K562 (cell line): ENCODE data around the gene VPS35L. TPM values are rescaled to one million over a fixed set of nuclear protein-coding genes. Genes with fewer than 3 reads are reported as not detected.

Experiments
- CBX2 ChIP-seq: fragments of 200-600 bp; sonication (generic); IDR thresholded peaks from one replicate; pipeline ENCODE4 v1.6.1; 2012; ENCODE audit warnings: mild to moderate bottlenecking, low read length, inconsistent platforms; ENCODE audit not compliant: insufficient read depth, poor library complexity, severe bottlenecking
- CBX3 ChIP-seq, 2 experiments: IDR thresholded peaks; 1 replicate in 1 of 2; 2 replicates in 1 of 2; pipeline ENCODE4 v1.6.1; 2012; ENCODE audit warnings: inconsistent platforms in 2 of 2, low read length in 2 of 2, borderline replicate concordance in 1 of 2, control low read depth in 1 of 2
- FOXA1 ChIP-seq: fragments of 450-650 bp; IDR thresholded peaks from 2 replicates; pipeline ENCODE4 v1.6.1; 2016; ENCODE audit warnings: mild to moderate bottlenecking, borderline replicate concordance
- OTX1 ChIP-seq: fragments of 450-650 bp; formaldehyde crosslinking; IDR thresholded peaks from 2 replicates; pipeline ENCODE4 v1.4.0; 2022; ENCODE audit warnings: mild to moderate bottlenecking
- polyA plus RNA-seq, 8 experiments: library from polyadenylated mRNA; depleted of rRNA in 4 of 8; stranded (reverse) in 5 of 8; unstranded in 3 of 8; fragments of >200 nt; fragmentation: Nextera tagmentation in 2 of 8; fragmentation: Illumina TruSeq in 1 of 8; extraction: Ambion mirVana in 2 of 8; extraction: Trizol in 1 of 8; gene quantifications; 2 replicates each; pipeline versions ENCODE4 v1.2.1 to v1.2.3, GENCODE V29; 2011 to 2014; ENCODE audit warnings: inconsistent platforms in 1 of 8, missing spikeins in 1 of 8
- total RNA-seq, 7 experiments: library from RNA; depleted of rRNA in 6 of 7; stranded (reverse); fragments of >200 nt in 6 of 7; fragmentation: Illumina TruSeq in 2 of 7; extraction: Trizol in 2 of 7; gene quantifications; 2 replicates each; pipeline versions ENCODE4 v1.2.1 to v1.2.3, GENCODE V29; 2011 to 2021; ENCODE audit warnings: low replicate concordance in 1 of 7
- TF ChIP-seq, protein P1 (sequence below), 2 experiments: fragments of 450-650 bp; IDR thresholded peaks; 2 replicates each; pipeline ENCODE4 v1.6.1; 2018; ENCODE audit warnings: mild to moderate bottlenecking in 2 of 2, low read depth in 1 of 2; ENCODE audit not compliant: partially characterized antibody in 2 of 2
- TF ChIP-seq, protein P2 (sequence below): fragments of 450-650 bp; IDR thresholded peaks from 2 replicates; pipeline ENCODE4 v1.7.1; 2018; ENCODE audit warnings: mild to moderate bottlenecking, low read depth; ENCODE audit not compliant: partially characterized antibody
- TF ChIP-seq, protein P3 (sequence below): fragments of 450-650 bp; IDR thresholded peaks from 2 replicates; pipeline ENCODE4 v1.6.1; 2016; ENCODE audit warnings: antibody characterized with exemption
- TF ChIP-seq, protein P4 (sequence below): fragments of 450-650 bp; formaldehyde crosslinking; IDR thresholded peaks from 2 replicates; pipeline ENCODE4 v1.4.0; 2020; ENCODE audit warnings: mild to moderate bottlenecking, moderate library complexity
- TF ChIP-seq, protein P5 (sequence below): fragments of 200-400 bp; formaldehyde crosslinking; IDR thresholded peaks from 2 replicates; pipeline ENCODE4 v1.6.1; 2017; ENCODE audit warnings: mild to moderate bottlenecking, low read depth, low read length, moderate library complexity
- TF ChIP-seq, protein P6 (sequence below): sonication (generic); formaldehyde crosslinking; IDR thresholded peaks from 2 replicates; pipeline ENCODE4 v1.8.1; 2023; ENCODE audit warnings: mild to moderate bottlenecking, missing genetic modification reagents

VPS35L gene
- total and polyA plus RNA-seq, 9 of the 15 experiments (the other 6 are each of a cell fraction or from before 2014, with no cell fraction given), result 10.2 to 30.4 (median 20.1) TPM

DNA sequence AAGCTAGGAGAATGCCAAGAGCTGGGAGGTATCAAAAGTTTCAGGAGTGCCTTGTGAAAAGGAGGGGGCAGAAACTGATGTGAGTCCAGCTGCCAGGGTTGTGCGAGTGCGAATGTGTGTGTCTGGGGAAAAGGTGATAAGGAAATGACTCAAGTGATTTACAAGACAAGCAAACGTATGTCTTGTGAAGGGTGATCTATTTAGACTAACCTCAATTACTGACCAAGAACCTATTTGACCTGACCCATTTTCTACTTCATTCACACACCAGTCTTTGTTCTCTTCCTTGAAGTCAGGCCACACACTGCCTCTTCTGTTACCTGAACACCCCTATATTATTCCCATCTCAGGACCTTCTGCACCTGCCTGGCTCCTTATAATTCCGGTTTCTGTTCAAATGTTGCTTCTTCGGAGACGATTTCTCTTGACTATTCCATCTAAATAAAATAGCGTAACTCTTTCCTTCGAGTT, 34.6 kb upstream of the VPS35L start (continued):
- TF ChIP-seq, protein P1, sequence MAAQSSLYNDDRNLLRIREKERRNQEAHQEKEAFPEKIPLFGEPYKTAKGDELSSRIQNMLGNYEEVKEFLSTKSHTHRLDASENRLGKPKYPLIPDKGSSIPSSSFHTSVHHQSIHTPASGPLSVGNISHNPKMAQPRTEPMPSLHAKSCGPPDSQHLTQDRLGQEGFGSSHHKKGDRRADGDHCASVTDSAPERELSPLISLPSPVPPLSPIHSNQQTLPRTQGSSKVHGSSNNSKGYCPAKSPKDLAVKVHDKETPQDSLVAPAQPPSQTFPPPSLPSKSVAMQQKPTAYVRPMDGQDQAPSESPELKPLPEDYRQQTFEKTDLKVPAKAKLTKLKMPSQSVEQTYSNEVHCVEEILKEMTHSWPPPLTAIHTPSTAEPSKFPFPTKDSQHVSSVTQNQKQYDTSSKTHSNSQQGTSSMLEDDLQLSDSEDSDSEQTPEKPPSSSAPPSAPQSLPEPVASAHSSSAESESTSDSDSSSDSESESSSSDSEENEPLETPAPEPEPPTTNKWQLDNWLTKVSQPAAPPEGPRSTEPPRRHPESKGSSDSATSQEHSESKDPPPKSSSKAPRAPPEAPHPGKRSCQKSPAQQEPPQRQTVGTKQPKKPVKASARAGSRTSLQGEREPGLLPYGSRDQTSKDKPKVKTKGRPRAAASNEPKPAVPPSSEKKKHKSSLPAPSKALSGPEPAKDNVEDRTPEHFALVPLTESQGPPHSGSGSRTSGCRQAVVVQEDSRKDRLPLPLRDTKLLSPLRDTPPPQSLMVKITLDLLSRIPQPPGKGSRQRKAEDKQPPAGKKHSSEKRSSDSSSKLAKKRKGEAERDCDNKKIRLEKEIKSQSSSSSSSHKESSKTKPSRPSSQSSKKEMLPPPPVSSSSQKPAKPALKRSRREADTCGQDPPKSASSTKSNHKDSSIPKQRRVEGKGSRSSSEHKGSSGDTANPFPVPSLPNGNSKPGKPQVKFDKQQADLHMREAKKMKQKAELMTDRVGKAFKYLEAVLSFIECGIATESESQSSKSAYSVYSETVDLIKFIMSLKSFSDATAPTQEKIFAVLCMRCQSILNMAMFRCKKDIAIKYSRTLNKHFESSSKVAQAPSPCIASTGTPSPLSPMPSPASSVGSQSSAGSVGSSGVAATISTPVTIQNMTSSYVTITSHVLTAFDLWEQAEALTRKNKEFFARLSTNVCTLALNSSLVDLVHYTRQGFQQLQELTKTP (IDR thresholded peaks at IDR 0.05; ENCODE audit: low read depth in 1 of 2, partially characterized antibody in 2 of 2), result peak; percentile 36 to 84
- TF ChIP-seq, protein P2, sequence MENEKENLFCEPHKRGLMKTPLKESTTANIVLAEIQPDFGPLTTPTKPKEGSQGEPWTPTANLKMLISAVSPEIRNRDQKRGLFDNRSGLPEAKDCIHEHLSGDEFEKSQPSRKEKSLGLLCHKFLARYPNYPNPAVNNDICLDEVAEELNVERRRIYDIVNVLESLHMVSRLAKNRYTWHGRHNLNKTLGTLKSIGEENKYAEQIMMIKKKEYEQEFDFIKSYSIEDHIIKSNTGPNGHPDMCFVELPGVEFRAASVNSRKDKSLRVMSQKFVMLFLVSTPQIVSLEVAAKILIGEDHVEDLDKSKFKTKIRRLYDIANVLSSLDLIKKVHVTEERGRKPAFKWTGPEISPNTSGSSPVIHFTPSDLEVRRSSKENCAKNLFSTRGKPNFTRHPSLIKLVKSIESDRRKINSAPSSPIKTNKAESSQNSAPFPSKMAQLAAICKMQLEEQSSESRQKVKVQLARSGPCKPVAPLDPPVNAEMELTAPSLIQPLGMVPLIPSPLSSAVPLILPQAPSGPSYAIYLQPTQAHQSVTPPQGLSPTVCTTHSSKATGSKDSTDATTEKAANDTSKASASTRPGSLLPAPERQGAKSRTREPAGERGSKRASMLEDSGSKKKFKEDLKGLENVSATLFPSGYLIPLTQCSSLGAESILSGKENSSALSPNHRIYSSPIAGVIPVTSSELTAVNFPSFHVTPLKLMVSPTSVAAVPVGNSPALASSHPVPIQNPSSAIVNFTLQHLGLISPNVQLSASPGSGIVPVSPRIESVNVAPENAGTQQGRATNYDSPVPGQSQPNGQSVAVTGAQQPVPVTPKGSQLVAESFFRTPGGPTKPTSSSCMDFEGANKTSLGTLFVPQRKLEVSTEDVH, result no peak
- no peak for TF ChIP-seq CBX2
- TF ChIP-seq, protein P3, sequence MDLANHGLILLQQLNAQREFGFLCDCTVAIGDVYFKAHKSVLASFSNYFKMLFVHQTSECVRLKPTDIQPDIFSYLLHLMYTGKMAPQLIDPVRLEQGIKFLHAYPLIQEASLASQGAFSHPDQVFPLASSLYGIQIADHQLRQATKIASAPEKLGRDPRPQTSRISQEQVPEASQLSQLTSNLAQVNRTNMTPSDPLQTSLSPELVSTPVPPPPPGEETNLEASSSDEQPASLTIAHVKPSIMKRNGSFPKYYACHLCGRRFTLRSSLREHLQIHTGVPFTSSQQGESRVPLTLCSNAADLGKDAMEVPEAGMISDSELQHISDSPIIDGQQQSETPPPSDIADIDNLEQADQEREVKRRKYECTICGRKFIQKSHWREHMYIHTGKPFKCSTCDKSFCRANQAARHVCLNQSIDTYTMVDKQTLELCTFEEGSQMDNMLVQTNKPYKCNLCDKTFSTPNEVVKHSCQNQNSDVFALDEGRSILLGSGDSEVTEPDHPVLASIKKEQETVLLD, result peak; percentile 54; the same call in 1 of the 2 replicates
- TF ChIP-seq, protein P4, sequence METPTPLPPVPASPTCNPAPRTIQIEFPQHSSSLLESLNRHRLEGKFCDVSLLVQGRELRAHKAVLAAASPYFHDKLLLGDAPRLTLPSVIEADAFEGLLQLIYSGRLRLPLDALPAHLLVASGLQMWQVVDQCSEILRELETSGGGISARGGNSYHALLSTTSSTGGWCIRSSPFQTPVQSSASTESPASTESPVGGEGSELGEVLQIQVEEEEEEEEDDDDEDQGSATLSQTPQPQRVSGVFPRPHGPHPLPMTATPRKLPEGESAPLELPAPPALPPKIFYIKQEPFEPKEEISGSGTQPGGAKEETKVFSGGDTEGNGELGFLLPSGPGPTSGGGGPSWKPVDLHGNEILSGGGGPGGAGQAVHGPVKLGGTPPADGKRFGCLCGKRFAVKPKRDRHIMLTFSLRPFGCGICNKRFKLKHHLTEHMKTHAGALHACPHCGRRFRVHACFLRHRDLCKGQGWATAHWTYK (CRISPR knock-in tag), result peak; percentile 71; the same call in 1 of the 2 replicates
- no peak for TF ChIP-seq OTX1 (CRISPR knock-in tag)
- TF ChIP-seq, protein P5, sequence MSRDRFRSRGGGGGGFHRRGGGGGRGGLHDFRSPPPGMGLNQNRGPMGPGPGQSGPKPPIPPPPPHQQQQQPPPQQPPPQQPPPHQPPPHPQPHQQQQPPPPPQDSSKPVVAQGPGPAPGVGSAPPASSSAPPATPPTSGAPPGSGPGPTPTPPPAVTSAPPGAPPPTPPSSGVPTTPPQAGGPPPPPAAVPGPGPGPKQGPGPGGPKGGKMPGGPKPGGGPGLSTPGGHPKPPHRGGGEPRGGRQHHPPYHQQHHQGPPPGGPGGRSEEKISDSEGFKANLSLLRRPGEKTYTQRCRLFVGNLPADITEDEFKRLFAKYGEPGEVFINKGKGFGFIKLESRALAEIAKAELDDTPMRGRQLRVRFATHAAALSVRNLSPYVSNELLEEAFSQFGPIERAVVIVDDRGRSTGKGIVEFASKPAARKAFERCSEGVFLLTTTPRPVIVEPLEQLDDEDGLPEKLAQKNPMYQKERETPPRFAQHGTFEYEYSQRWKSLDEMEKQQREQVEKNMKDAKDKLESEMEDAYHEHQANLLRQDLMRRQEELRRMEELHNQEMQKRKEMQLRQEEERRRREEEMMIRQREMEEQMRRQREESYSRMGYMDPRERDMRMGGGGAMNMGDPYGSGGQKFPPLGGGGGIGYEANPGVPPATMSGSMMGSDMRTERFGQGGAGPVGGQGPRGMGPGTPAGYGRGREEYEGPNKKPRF, result no peak
- 0 out of 3 replicates have a peak, but pooled peaks of 1 of the 2 experiments have one; percentile 58 for TF ChIP-seq CBX3 (IDR thresholded peaks at IDR 0.05; ENCODE audit: borderline replicate concordance in 1 of 2, low read length in 2 of 2)
- TF ChIP-seq FOXA1, result no peak
- TF ChIP-seq, protein P6, sequence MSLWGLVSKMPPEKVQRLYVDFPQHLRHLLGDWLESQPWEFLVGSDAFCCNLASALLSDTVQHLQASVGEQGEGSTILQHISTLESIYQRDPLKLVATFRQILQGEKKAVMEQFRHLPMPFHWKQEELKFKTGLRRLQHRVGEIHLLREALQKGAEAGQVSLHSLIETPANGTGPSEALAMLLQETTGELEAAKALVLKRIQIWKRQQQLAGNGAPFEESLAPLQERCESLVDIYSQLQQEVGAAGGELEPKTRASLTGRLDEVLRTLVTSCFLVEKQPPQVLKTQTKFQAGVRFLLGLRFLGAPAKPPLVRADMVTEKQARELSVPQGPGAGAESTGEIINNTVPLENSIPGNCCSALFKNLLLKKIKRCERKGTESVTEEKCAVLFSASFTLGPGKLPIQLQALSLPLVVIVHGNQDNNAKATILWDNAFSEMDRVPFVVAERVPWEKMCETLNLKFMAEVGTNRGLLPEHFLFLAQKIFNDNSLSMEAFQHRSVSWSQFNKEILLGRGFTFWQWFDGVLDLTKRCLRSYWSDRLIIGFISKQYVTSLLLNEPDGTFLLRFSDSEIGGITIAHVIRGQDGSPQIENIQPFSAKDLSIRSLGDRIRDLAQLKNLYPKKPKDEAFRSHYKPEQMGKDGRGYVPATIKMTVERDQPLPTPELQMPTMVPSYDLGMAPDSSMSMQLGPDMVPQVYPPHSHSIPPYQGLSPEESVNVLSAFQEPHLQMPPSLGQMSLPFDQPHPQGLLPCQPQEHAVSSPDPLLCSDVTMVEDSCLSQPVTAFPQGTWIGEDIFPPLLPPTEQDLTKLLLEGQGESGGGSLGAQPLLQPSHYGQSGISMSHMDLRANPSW, result no peak
